Measurements from ENCODE around the gene CASQ2.

The CASQ2 gene

DNA sequence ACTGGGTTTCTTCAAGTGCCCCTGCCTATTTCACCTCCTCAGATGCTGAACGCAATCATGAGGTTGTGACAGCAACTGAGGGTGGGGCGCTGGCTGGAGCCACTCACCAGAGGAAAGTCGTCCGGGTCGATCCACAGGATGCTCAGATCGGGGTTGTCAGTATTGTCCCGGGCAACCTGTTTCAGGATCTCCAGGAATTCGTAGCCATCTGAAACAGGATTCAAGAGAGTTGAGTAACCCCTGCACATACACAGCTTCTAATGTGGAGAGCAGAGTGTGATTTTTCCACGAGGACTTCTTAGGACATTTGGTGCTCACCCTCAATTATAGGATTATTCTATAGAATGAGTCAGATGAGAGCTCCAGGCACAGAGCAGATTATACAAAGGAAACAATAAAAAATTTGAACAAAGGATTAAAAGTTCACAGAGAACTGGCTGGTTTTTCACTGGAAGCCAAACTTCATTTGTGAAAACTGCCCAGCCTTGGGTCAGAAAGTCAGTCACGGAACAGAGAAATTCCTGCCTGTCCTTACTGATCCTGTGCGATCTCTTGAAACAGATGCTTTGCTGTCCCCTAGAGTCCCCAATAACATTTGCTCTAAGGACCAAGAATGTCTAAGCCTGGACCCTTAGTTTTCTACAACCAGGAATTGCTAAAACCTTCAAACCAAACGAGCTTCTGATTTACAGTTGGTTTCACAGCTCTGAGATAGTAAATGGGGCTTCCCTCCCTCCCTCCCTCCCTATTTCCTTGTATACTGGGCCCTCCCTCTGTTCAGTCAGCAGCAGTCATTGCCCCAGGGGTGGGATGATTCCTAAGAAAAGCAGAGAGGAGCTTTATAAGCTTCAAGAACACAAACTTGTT lies 63.2 kb downstream of the CASQ2 start:
- H3K27ac ChIP-seq (ENCODE audit: low read depth, low read length), result no peak overlapping the region

DNA sequence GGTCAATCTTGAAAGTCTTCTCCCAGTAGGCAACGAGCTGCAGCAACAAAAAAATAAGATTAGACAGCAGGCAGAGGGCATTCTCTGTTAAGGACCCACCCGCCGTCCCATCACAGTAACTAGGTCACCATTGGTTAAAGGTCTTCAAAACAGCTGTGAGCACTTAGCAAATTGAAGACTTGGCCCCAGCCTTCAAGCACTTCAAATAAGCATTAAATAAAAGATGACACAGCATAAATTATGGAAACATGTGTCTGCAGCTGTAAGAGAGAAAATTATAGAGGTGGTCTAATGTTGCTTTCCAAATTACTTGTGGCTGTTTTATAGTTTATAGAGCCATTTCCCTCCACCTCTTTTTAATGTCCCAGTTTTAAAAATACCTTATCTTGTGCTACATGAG lies 65.6 kb downstream of the CASQ2 start:
- Histone ChIP-seq H3K36me3 (ENCODE audit: control insufficient read depth, low read length) (no peaks in the 10 kb centered on the region), H3K4me1 (ENCODE audit: control insufficient read depth, low read length) (no peaks in the 10 kb centered on the region), H3K4me2 (ENCODE audit: low read length) (no peak overlapping the region), H3F3A (ENCODE audit: control insufficient read depth, insufficient read depth) (no peaks in the 10 kb centered on the region), H3K79me2 (ENCODE audit: control insufficient read depth, low read length) (no peaks in the 10 kb centered on the region), H4K20me1 (ENCODE audit: control insufficient read depth, insufficient read depth, low read depth, low read length) (no peaks in the 10 kb centered on the region), H3K4me3 (ENCODE audit: low read length) (no peak overlapping the region), H3K27me3 (ENCODE audit: control insufficient read depth, low read length) (peaks cover 7% of the 10 kb centered on the region; the same call in 1 of the 2 replicates), H3K27ac (ENCODE audit: low read depth, low read length) (no peak overlapping the region), H3K9me2 (replicated peaks; ENCODE audit: control insufficient read depth, low read length) (no peaks in the 10 kb centered on the region), H3K9me3 (ENCODE audit: control insufficient read depth, insufficient read depth, low read length) (no peaks in the 10 kb centered on the region)
- TF ChIP-seq, protein P1, sequence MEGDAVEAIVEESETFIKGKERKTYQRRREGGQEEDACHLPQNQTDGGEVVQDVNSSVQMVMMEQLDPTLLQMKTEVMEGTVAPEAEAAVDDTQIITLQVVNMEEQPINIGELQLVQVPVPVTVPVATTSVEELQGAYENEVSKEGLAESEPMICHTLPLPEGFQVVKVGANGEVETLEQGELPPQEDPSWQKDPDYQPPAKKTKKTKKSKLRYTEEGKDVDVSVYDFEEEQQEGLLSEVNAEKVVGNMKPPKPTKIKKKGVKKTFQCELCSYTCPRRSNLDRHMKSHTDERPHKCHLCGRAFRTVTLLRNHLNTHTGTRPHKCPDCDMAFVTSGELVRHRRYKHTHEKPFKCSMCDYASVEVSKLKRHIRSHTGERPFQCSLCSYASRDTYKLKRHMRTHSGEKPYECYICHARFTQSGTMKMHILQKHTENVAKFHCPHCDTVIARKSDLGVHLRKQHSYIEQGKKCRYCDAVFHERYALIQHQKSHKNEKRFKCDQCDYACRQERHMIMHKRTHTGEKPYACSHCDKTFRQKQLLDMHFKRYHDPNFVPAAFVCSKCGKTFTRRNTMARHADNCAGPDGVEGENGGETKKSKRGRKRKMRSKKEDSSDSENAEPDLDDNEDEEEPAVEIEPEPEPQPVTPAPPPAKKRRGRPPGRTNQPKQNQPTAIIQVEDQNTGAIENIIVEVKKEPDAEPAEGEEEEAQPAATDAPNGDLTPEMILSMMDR (IDR thresholded peaks at IDR 0.05; ENCODE audit: low read depth, low read length, poor library complexity, severe bottlenecking), result no peak
- no peak for TF ChIP-seq EZH2phosphoT487 (IDR thresholded peaks at IDR 0.05; ENCODE audit: borderline replicate concordance, low read length)

More for the DNA sequence above, 63.2 kb downstream of the CASQ2 start:
- Histone ChIP-seq H3K9me2 (replicated peaks; ENCODE audit: control insufficient read depth, low read length) (no peaks in the 10 kb centered on the region), H3K9me3 (ENCODE audit: control insufficient read depth, insufficient read depth, low read length) (no peaks in the 10 kb centered on the region), H3K4me3 (ENCODE audit: low read length) (no peak overlapping the region), H3K79me2 (ENCODE audit: control insufficient read depth, low read length) (no peaks in the 10 kb centered on the region), H3K4me1 (ENCODE audit: control insufficient read depth, low read length) (no peaks in the 10 kb centered on the region), H4K20me1 (ENCODE audit: control insufficient read depth, insufficient read depth, low read depth, low read length) (no peaks in the 10 kb centered on the region), H3K27me3 (ENCODE audit: control insufficient read depth, low read length) (peaks cover 12% of the 10 kb centered on the region; the same call in 1 of the 2 replicates), H3F3A (ENCODE audit: control insufficient read depth, insufficient read depth) (no peaks in the 10 kb centered on the region), H3K4me2 (ENCODE audit: low read length) (no peak overlapping the region), H3K36me3 (ENCODE audit: control insufficient read depth, low read length) (no peaks in the 10 kb centered on the region)
- no peak for TF ChIP-seq EZH2phosphoT487 (IDR thresholded peaks at IDR 0.05; ENCODE audit: borderline replicate concordance, low read length)
- TF ChIP-seq, protein P1 (IDR thresholded peaks at IDR 0.05; ENCODE audit: low read depth, low read length, poor library complexity, severe bottlenecking), result no peak

DNA sequence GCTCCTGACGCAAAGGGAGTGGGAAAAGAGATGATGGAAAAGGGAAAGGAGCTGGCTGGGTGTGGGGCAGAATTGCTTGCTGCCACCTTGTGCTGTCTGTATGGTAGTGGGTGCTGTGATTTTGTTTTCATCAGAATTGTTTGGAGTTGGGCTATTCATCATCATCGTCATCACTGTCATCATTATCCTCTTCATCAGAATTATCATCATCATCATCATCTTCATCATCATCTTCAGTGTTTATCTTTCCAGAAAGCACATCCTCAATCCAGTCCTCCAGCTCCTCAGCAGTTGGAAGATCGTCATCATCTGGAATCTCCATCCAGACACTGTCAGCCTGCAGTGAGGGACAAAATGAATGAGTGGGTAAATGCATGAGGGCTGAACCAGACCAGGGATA lies 67.4 kb downstream of the CASQ2 start:
- no peaks in the 10 kb centered on the region for H3K79me2 ChIP-seq (ENCODE audit: control insufficient read depth, low read length)
- H3K9me2 ChIP-seq (replicated peaks; ENCODE audit: control insufficient read depth, low read length), result no peaks in the 10 kb centered on the region
- no peak overlapping the region for H3K27ac ChIP-seq (ENCODE audit: low read depth, low read length)
- peaks cover 7% of the 10 kb centered on the region; the same call in 1 of the 2 replicates for H3K27me3 ChIP-seq (ENCODE audit: control insufficient read depth, low read length)
- H3F3A ChIP-seq (ENCODE audit: control insufficient read depth, insufficient read depth), result no peaks in the 10 kb centered on the region
- TF ChIP-seq, protein P1 (IDR thresholded peaks at IDR 0.05; ENCODE audit: low read depth, low read length, poor library complexity, severe bottlenecking), result no peak
- no peak for TF ChIP-seq EZH2phosphoT487 (IDR thresholded peaks at IDR 0.05; ENCODE audit: borderline replicate concordance, low read length)
- H3K36me3 ChIP-seq (ENCODE audit: control insufficient read depth, low read length), result no peaks in the 10 kb centered on the region
- H3K4me3 ChIP-seq (ENCODE audit: low read length), result no peak overlapping the region
- no peak overlapping the region for H3K4me2 ChIP-seq (ENCODE audit: low read length)
- no peaks in the 10 kb centered on the region for H3K4me1 ChIP-seq (ENCODE audit: control insufficient read depth, low read length)
- no peaks in the 10 kb centered on the region for H3K9me3 ChIP-seq (ENCODE audit: control insufficient read depth, insufficient read depth, low read length)
- no peaks in the 10 kb centered on the region for H4K20me1 ChIP-seq (ENCODE audit: control insufficient read depth, insufficient read depth, low read depth, low read length)

Data from DOHH2 (cell line).